Lung (tissue), 12 donors: Measurements from ENCODE around the gene ERI3. TPM values are rescaled to one million over a fixed set of nuclear protein-coding genes. Genes with fewer than 3 reads are reported as not detected.
A peak's percentile ranks its signal among the peaks of the same experiment; 100 is the strongest.

Experiments
- ATAC-seq: fragments of 200-7000 bp; cut with Tn5 transposase; one replicate; pipeline ENCODE4 v1.9.1; 2020; ENCODE audit warnings: moderate number of reproducible peaks; ENCODE audit not compliant: insufficient read depth, low FRiP score
- DNase-seq, 3 donors: peaks; one replicate each; pipeline ENCODE4 v3.0.0-alpha.2; 2013 to 2017
- H3K27ac ChIP-seq, 2 donors: one replicate each; pipeline ENCODE4 v1.5.1; 2013; ENCODE audit warnings: mild to moderate bottlenecking in 2 of 2, moderate library complexity in 2 of 2, control low read depth in 1 of 2, inconsistent platforms in 1 of 2, low read depth in 1 of 2, low read length in 1 of 2
- H3K27me3 ChIP-seq, 3 donors: one replicate each; pipeline ENCODE4 v1.5.1; 2013; ENCODE audit warnings: low read length in 2 of 3; ENCODE audit not compliant: control insufficient read depth in 3 of 3, insufficient read depth in 3 of 3
- H3K36me3 ChIP-seq, 4 donors: one replicate each; pipeline ENCODE4 v1.5.1; 2013; ENCODE audit warnings: low read length in 4 of 4, mild to moderate bottlenecking in 1 of 4, moderate library complexity in 1 of 4; ENCODE audit not compliant: control insufficient read depth in 4 of 4, insufficient read depth in 4 of 4
- H3K4me1 ChIP-seq, 5 donors: one replicate each; pipeline ENCODE4 v1.5.1; 2013; ENCODE audit warnings: low read length in 5 of 5, mild to moderate bottlenecking in 2 of 5, moderate library complexity in 1 of 5; ENCODE audit not compliant: control insufficient read depth in 5 of 5, insufficient read depth in 5 of 5
- H3K4me3 ChIP-seq: one replicate; pipeline ENCODE4 v1.5.1; 2013; ENCODE audit warnings: mild to moderate bottlenecking, control low read depth, moderate library complexity
- H3K9ac ChIP-seq, 2 donors: one replicate each; pipeline ENCODE4 v1.5.1; 2013; ENCODE audit warnings: low read length in 2 of 2, control low read depth in 1 of 2; ENCODE audit not compliant: insufficient read depth in 1 of 2
- H3K9me3 ChIP-seq, 4 donors: one replicate each; pipeline ENCODE4 v1.5.1; 2013; ENCODE audit warnings: low read length in 3 of 4, mild to moderate bottlenecking in 1 of 4, moderate library complexity in 1 of 4; ENCODE audit not compliant: control insufficient read depth in 4 of 4, insufficient read depth in 3 of 4
- WGBS, 2 donors: extraction: QIAGEN DNeasy Blood & Tissue Kit; methylation state at CpG; one replicate each; pipeline ENCODE4 v1.1.7; 2013; 5-methylcytosine and 5-hydroxymethylcytosine counted together
- polyA plus RNA-seq, 2 donors: library from polyadenylated mRNA; stranded (reverse); fragments of 200-250 nt; gene quantifications; one replicate each; pipeline ENCODE4 v1.2.1, GENCODE V29; 2013
- total RNA-seq, 2 donors: library from RNA; depleted of rRNA in 1 of 2; stranded (reverse); fragments of >200 nt in 1 of 2; gene quantifications; one replicate each; pipeline ENCODE4 v1.2.1, GENCODE V29; 2014 to 2021
- TF ChIP-seq, protein P1 (sequence below): IDR thresholded peaks from 2 replicates; pipeline ENCODE4 v1.5.1; 2012; ENCODE audit warnings: mild to moderate bottlenecking; ENCODE audit errors: control extremely low read depth, extremely low read depth
- donor health status: control.
- donor health status: control.
- donor health status: Bipolar disorder and iron deficiency.
- donor health status: healthy.
- donor health status: DM: yes; HTN: yes; CAD: no.

ERI3 gene
- total and polyA plus RNA-seq, 4 donors, result 26.6 to 56.2 (median 40.8) TPM

GRCh38 chr1:44217809-44218410 is 137.1 kb downstream of the ERI3 start:
- no peak overlapping the region for H3K4me3 ChIP-seq
- DNase-seq, result peak; percentile 67 to 75 (median 71)
- no peaks in the 10 kb centered on the region for H3K27me3 ChIP-seq
- no peak overlapping the region for H3K27ac ChIP-seq
- 77 to 87% methylated on average over 4 of the region's 4 CpGs for WGBS, 2 donors
- H3K9ac ChIP-seq, result no peak overlapping the region
- peak; percentile 45 for ATAC-seq
- peaks cover 3 to 9% (median 8%) of the 10 kb centered on the region in 5 donors for H3K4me1 ChIP-seq
- TF ChIP-seq, protein P1, sequence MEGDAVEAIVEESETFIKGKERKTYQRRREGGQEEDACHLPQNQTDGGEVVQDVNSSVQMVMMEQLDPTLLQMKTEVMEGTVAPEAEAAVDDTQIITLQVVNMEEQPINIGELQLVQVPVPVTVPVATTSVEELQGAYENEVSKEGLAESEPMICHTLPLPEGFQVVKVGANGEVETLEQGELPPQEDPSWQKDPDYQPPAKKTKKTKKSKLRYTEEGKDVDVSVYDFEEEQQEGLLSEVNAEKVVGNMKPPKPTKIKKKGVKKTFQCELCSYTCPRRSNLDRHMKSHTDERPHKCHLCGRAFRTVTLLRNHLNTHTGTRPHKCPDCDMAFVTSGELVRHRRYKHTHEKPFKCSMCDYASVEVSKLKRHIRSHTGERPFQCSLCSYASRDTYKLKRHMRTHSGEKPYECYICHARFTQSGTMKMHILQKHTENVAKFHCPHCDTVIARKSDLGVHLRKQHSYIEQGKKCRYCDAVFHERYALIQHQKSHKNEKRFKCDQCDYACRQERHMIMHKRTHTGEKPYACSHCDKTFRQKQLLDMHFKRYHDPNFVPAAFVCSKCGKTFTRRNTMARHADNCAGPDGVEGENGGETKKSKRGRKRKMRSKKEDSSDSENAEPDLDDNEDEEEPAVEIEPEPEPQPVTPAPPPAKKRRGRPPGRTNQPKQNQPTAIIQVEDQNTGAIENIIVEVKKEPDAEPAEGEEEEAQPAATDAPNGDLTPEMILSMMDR, result peak; percentile 66
- peaks cover 10 to 51% (median 38%) of the 10 kb centered on the region in 4 donors for H3K36me3 ChIP-seq
- H3K9me3 ChIP-seq, result no peaks in the 10 kb centered on the region

- Histone ChIP-seq H3K4me1 (peaks cover 7 to 16% (median 11%) of the 10 kb centered on the region in 5 donors), H3K9me3 (no peaks in the 10 kb centered on the region), H3K27ac (peak within 1 kb of the TSS; percentile 51 to 82), H3K4me3 (peak within 1 kb of the TSS; percentile 78), H3K9ac (peak within 1 kb of the TSS; percentile 75 to 85), H3K36me3 (peaks cover 0 to 29% (median 13%) of the 10 kb centered on the region in 4 donors), H3K27me3 (no peaks in the 10 kb centered on the region)
- TF ChIP-seq, protein P1, result no peak
- WGBS, 2 donors, result 1% methylated on average over 44 of the region's 44 CpGs
- peak; percentile 94 for ATAC-seq
- DNase-seq, result peak; percentile 88 to 90 (median 88)
These were observed 141.6 kb downstream of the ERI3 start, which contains the start of gene DMAP1 for GRCh38 chr1:44213222-44214112. Gene DMAP1, plus strand, starts transcription at chr1:44213471. Its CDS starts 283 bp downstream, at chr1:44213754.

DNA sequence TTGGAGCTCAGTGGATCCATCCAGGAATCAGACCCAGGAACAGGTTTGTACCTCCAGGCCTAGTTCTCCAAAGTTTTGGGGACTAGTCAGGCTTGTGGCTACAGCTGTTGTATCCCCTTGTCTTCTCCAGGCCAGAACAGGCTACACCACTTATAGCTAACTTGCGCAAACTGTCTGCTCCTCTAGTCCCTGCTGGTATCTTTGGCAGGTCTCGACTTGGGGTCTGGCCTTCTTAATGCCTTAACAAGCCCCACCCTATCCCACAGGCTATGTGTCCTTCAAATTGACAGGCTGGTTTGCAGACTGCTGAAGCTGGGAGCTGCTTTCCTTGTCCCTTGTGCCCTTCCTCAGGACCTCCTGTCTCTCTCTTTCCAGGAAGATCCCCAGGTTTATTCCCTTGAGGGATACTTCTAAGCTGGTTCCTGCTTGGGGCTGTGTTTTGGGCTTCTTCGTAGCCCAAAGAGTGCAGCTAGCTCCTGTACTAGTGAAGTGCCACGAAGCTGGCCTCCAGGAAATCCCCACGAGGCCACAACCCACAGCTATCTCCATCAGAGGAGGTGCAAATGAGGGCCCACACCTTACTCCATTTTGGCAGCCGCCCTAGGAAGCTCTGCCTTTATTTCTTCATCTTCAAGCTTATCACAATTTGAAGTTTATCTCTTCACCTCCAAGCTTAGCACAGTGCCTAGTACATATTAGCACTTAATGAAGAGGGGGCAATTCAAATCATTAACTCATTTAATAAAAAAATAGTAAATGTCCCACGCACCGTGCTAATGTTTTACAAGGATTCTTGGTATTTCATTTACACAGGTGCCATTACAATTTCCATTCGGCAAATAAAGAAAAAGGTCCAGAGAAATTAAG is 142.5 kb downstream of the ERI3 start:
- H3K36me3 ChIP-seq, result peaks cover 0 to 22% (median 7%) of the 10 kb centered on the region in 4 donors
- H3K9ac ChIP-seq, result peak overlapping the region in 1 of 2 donors; percentile 66
- no peaks in the 10 kb centered on the region for H3K27me3 ChIP-seq
- peak overlapping the region in 1 of 2 donors; percentile 27 for H3K27ac ChIP-seq
- ATAC-seq, result no peak
- TF ChIP-seq, protein P1, result no peak
- 42 to 45% methylated on average over 9 of the region's 9 CpGs for whole genome bisulfite sequencing, 2 donors
- no peak for DNase-seq
- H3K4me1 ChIP-seq, result peaks cover 7 to 16% (median 11%) of the 10 kb centered on the region in 5 donors
- H3K4me3 ChIP-seq, result peak overlapping the region; percentile 17
- no peaks in the 10 kb centered on the region for H3K9me3 ChIP-seq
